Amniotic stem cell (primary cell): ENCODE data around the gene FMN2.

Source experiments
- DNase-seq: peaks from one replicate; lab custom pipeline; 2025; lab: John Stamatoyannopoulos, UW

FMN2 gene

GRCh38 chr1:240091614-240092300, at the start of gene FMN2:
TSS of gene FMN2 (plus strand) at chr1:240091883. CDS start at chr1:240092110, 227 bp downstream.
- DNase-seq: peak; percentile 50

DNA sequence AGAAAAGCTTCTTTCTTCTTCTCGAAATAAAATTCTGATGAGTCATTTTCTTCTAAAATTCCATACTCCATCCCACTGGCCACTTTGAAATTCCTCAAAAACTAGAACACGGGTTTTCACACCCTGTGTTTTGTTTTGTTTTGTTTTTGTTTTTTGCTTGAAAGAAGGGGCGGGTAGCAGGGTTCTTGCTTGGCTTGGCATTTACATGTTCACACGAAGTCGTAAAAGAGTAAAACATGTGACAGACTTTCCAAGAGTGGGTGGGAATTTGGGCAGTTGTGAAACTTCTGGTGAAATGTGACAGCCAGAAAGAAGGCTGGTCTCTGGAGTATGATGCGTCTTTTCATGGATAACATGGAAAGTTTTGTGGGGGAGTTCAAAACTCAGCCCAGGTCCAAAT, 47.1 kb upstream of the FMN2 start:
- DNase-seq: no peak

DNA sequence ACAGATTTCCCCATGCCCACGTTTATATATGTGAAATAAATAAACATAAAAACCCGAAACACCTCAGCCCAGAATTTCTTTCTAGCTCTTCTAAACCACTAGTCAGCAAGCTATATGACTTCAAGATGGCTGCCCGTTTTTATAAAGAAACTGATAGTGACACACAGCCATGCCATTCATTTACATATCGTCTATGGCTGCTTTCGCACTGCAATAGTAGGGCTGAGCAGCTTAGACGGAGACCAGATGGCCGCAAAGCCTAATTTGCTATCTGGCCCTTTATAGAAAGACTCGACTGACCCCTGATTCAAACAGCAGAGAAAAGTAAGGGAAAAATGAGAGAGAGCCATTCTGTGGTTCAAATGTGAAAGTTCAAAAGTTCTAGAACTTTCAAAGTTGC, 45.7 kb upstream of the FMN2 start:
- DNase-seq: no peak

GRCh38 chr1:240054109-240054701, 37.5 kb upstream of the FMN2 start:
- DNase-seq: no peak

GRCh38 chr1:240055936-240056335, 35.7 kb upstream of the FMN2 start:
- no peak for DNase-seq

DNA sequence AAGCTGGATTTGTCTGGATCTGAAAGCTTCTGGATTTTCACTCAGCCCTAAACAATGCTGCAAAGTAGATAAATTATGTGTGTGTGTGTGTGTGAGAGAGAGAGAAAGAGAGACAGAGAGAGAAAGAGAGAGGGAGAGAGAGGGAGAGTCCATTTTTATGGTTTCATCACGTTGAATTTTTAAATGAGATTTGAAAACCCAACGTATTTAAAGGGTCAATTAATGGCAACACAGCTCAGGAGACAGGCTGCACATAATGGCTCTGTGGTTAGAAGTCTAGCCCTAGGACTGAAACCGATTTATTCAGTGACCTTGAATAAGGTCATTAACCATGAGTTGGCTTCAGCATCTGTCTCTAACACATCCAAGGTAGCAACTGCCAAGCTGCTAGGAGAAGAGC, 35.3 kb upstream of the FMN2 start:
- DNase-seq: no peak

- no peak for DNase-seq
Measured at GRCh38 chr1:240058049-240058448, 33.6 kb upstream of the FMN2 start.

DNA sequence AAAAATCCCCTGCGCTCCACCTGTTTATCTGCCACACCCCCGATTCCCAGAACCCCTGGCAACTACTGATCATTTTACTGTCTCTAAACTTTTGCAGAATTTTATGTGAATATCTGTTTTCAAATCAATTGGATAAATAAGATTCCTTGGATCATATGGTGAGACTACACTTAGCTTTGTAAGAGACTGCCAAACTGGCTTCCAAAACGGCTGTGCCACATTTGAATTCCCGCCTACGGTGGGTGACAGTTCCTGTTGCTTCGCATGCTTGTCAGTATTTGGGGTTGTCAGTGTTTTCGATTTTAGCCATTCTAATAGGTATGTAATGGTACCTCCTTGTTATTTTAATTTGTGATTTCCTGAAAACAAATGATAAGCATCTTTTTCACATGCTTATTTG, 22.7 kb upstream of the FMN2 start:
- no peak for DNase-seq

DNA sequence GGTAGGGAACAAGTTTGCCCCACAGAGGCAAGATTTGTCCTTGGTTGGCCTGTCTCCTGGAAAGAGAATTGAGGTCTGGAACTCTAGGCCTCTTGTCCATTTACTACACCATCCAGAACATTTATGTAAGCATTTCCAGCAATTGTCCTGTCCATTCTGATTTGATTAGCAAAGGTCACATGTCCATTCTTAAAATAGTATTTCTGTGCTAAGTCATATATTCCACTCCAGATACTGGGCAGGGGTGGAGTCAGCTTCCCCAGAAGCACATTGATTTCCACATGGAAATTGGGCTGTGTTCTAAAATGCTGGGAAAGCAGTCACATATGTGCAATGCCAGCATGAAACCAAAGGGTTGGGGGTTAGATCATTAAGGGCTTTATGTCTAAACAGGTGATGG, 21.5 kb upstream of the FMN2 start:
- no peak for DNase-seq

- no peak for DNase-seq
Measured at GRCh38 chr1:240073097-240073496, 18.6 kb upstream of the FMN2 start.

GRCh38 chr1:240074422-240074821, 17.3 kb upstream of the FMN2 start:
- no peak for DNase-seq

- DNase-seq: no peak
Measured at GRCh38 chr1:240074908-240075307, 16.8 kb upstream of the FMN2 start.

- no peak for DNase-seq
Measured at GRCh38 chr1:240084337-240084736, 7.3 kb upstream of the FMN2 start.

GRCh38 chr1:240084749-240085148, 6.9 kb upstream of the FMN2 start:
- no peak for DNase-seq

GRCh38 chr1:240086726-240087125, 5.0 kb upstream of the FMN2 start:
- DNase-seq: no peak

DNA sequence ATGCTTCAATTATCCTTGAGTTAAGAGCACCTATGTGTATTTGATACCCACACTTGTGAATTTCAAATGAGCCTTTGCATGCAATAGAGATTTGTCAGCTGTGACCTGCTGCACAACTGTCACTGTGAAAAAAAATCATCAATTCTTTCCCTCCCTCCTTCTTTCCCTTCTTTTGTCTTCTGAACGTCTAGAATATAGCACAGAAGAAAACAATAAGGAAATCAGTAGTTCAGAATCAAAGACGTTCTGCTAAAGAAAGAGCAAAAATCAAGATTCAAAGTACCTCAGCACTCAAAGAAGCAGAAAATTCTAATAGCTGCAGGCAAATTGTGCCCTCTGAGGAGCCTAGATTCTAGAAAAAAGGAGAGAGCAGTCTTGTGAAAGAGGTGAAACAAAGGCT, 1.7 kb upstream of the FMN2 start:
- DNase-seq: no peak

DNA sequence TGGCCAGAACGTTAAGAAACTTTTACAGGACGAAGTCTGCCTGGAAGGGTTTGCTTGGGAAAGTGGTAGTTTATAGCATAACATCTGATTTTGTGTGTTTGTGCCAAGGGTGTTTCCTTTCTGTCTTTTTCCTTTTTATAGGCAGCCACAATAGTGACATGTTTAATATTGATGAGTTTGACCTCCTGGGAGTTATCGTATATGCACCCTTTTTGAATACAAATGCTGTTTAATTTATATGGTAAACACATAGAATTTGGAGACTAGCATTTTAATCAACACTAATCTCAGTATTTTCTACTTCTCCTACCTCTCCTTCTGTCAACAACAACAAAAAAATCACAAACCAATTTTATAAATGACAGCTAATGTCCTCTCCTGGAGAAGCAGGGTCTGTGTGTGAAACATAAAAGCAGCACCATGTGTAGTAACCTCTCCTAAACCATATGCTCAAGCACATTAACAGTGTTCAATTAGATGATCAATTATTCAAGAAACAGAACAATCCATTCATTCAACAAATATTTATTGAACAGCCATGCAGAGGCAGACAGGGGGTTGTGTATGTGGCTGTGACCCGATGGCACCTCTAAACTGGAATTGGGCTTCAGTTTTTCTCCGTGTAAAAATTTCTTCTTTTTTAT, 604 bp upstream of the FMN2 start:
- no peak for DNase-seq

- DNase-seq: peak; percentile 58
Measured at GRCh38 chr1:240092301-240093119, 827 bp downstream of the FMN2 start.

- no peak for DNase-seq
Measured at GRCh38 chr1:240093120-240093961, 1.7 kb downstream of the FMN2 start.

DNA sequence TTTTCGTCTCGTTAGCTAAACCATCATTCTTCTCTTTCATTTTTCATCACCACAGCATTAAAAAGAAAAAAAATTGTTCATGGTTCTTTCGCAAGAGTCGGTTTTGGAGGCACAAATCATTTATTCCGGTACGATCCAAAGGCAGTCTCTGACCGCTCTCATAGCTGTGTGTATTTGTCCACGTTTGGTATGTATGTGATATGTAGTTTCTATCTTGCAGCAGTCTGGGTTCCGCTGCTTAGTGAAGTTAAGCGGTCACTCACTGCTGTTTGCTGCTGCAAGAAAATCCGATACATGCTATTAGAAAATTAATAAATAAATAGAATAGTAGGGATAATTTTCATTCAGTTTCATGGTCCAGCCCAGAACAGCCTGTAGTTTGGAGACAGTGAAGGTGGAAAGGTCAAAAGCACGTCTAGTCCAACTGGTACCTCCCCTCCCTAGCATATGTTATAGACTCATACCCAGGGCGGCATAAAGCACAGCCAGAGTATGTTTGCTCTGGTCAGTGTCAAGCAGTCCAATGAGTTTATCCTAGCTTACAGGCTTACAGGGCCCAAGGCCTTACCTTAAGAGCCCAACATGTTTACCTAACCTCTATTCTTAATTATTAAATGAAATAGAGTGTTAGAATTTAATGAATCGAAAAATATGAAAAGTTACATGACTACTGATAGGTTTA, 2.5 kb downstream of the FMN2 start:
- DNase-seq: no peak

DNA sequence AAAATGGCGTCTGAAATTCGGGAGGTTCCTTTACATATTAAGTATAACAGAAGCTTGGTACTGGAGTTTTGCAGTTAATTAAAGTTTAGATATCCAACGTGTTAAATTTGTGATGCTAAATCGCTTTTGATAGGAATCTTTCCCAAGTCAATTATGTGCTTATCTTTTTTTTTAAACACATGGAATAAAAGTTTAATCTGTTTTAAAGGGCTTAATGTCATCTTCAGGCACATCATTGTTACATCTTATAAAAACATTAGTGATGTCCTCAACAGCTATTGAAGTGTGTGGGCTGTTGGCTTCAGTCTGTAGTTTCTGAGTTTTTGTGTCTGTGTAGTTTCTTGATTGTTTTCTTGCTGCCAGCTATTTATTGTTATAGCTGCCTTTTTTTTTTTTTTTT, 5.3 kb downstream of the FMN2 start:
- no peak for DNase-seq
